ENCODE results near the gene CCDC117.

DNA sequence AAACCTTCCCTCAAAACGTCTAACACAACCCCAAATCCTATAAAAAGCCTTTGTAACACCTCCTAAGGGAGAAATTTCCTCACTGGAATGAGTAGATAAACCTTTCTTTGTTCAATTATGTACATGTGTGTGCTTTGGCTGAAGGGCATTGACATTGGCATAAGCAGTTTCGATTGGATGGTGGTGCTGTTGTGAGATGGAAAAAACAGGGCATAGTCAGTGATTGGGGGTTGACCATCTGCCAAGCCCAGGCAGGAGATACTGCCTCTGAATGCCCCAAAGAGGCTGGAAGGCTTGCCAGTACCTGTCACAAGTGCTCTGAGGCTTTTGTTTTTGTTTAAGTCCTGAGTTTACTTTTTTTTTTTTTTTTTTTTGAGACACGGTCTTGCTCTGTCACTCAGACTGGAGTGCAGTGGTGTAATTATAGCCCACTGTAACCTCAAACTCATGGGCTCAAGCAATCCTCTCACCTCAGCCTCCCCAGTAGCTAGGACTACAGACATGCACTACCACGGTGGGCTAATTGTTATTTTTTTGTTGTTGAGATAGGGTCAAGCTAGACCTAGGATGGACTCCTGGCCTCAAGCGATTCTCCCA is 1.2 kb upstream of the CCDC117 start:
- TF ChIP-seq, protein P1, sequence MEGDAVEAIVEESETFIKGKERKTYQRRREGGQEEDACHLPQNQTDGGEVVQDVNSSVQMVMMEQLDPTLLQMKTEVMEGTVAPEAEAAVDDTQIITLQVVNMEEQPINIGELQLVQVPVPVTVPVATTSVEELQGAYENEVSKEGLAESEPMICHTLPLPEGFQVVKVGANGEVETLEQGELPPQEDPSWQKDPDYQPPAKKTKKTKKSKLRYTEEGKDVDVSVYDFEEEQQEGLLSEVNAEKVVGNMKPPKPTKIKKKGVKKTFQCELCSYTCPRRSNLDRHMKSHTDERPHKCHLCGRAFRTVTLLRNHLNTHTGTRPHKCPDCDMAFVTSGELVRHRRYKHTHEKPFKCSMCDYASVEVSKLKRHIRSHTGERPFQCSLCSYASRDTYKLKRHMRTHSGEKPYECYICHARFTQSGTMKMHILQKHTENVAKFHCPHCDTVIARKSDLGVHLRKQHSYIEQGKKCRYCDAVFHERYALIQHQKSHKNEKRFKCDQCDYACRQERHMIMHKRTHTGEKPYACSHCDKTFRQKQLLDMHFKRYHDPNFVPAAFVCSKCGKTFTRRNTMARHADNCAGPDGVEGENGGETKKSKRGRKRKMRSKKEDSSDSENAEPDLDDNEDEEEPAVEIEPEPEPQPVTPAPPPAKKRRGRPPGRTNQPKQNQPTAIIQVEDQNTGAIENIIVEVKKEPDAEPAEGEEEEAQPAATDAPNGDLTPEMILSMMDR (conservative IDR thresholded peaks at IDR 0.05; ENCODE audit: low read length) = no peak
- TF ChIP-seq EZH2phosphoT487 (IDR thresholded peaks at IDR 0.05; ENCODE audit: borderline replicate concordance) = no peak
